ENCODE results near the gene CSH1. TPM values are rescaled to one million over a fixed set of nuclear protein-coding genes. Genes with fewer than 3 reads are reported as not detected.

The CSH1 gene
- total and polyA plus RNA-seq, 7 experiments from 2014 or later: 8.2 to 11.3 TPM; not detected in 5

GRCh38 chr17:63853260-63853659 lies 43.1 kb downstream of the CSH1 start:
- ATAC-seq (no peak), DNase-seq (no peak)
- H3K27ac Mint-ChIP-seq: peak overlapping the region in 1 of 9 donors; percentile 36
- H3K36me3 ChIP-seq (ENCODE audit: control insufficient read depth in 2 of 3, insufficient read depth in 3 of 3, low read length in 3 of 3): no peaks in the 10 kb centered on the region
- H3K9me3 Mint-ChIP-seq: peaks cover 0 to 1% (median 0%) of the 10 kb centered on the region in 11 donors
- no peak overlapping the region for H3K27ac ChIP-seq (ENCODE audit: low read depth, low read length)
- ChIA-PET CTCF (no interaction called here), POLR2A (interaction anchor here (0.6 kb wide), 1 partner anchor 447 kb away, joined by 5 read pairs; no protein-coding TSS in a partner anchor)
- H3K27me3 Mint-ChIP-seq: peaks cover 0 to 44% (median 0%) of the 10 kb centered on the region in 5 donors
- peaks cover 0 to 4% (median 0%) of the 10 kb centered on the region in 5 donors for H3K36me3 Mint-ChIP-seq
- intact Hi-C loops (cut with micrococcal nuclease): no loop called here
- no peak overlapping the region for H3K4me3 ChIP-seq (ENCODE audit: low read length)
- peaks cover under 1 to 15% (median 10%) of the 10 kb centered on the region in 7 donors for H3K4me1 Mint-ChIP-seq
- no peaks in the 10 kb centered on the region for H3K9me3 ChIP-seq (ENCODE audit: control insufficient read depth in 2 of 3, low read length in 3 of 3)
- peaks cover 0 to 5% of the 10 kb centered on the region in 2 donors for H3K4me1 ChIP-seq (ENCODE audit: control insufficient read depth in 2 of 2, insufficient read depth in 2 of 2, low read length in 2 of 2)
- no peak overlapping the region for H3K4me3 Mint-ChIP-seq
- H3K27me3 ChIP-seq (ENCODE audit: control insufficient read depth in 2 of 2, insufficient read depth in 2 of 2, low read length in 2 of 2): no peaks in the 10 kb centered on the region

GRCh38 chr17:63850401-63850800 lies 46.0 kb downstream of the CSH1 start:
- no peak for ATAC-seq
- no peak overlapping the region for H3K27ac ChIP-seq (ENCODE audit: low read depth, low read length)
- no peak overlapping the region for H3K4me3 Mint-ChIP-seq
- ChIA-PET CTCF (interaction anchor here (1.2 kb wide), 1 partner anchor 15 kb away, joined by 3 read pairs; no protein-coding TSS in a partner anchor), POLR2A (no interaction called here)
- no peak for DNase-seq
- no peaks in the 10 kb centered on the region for H3K27me3 ChIP-seq (ENCODE audit: control insufficient read depth in 2 of 2, insufficient read depth in 2 of 2, low read length in 2 of 2)
- no peak overlapping the region for H3K4me3 ChIP-seq (ENCODE audit: low read length)
- peaks cover 0 to 7% (median 0%) of the 10 kb centered on the region in 5 donors for H3K36me3 Mint-ChIP-seq
- no peaks in the 10 kb centered on the region for H3K9me3 ChIP-seq (ENCODE audit: control insufficient read depth in 2 of 3, low read length in 3 of 3)
- intact Hi-C loops (cut with micrococcal nuclease): no loop called here
- H3K4me1 ChIP-seq (ENCODE audit: control insufficient read depth in 2 of 2, insufficient read depth in 2 of 2, low read length in 2 of 2): peaks cover 0 to 9% of the 10 kb centered on the region in 2 donors
- peaks cover 0 to 5% (median 0%) of the 10 kb centered on the region in 11 donors for H3K9me3 Mint-ChIP-seq
- H3K36me3 ChIP-seq (ENCODE audit: control insufficient read depth in 2 of 3, insufficient read depth in 3 of 3, low read length in 3 of 3): no peaks in the 10 kb centered on the region
- H3K27me3 Mint-ChIP-seq: peaks cover 0 to 36% (median 0%) of the 10 kb centered on the region in 5 donors
- H3K27ac Mint-ChIP-seq: no peak overlapping the region
- peaks cover 8 to 22% (median 21%) of the 10 kb centered on the region in 7 donors for H3K4me1 Mint-ChIP-seq

DNA sequence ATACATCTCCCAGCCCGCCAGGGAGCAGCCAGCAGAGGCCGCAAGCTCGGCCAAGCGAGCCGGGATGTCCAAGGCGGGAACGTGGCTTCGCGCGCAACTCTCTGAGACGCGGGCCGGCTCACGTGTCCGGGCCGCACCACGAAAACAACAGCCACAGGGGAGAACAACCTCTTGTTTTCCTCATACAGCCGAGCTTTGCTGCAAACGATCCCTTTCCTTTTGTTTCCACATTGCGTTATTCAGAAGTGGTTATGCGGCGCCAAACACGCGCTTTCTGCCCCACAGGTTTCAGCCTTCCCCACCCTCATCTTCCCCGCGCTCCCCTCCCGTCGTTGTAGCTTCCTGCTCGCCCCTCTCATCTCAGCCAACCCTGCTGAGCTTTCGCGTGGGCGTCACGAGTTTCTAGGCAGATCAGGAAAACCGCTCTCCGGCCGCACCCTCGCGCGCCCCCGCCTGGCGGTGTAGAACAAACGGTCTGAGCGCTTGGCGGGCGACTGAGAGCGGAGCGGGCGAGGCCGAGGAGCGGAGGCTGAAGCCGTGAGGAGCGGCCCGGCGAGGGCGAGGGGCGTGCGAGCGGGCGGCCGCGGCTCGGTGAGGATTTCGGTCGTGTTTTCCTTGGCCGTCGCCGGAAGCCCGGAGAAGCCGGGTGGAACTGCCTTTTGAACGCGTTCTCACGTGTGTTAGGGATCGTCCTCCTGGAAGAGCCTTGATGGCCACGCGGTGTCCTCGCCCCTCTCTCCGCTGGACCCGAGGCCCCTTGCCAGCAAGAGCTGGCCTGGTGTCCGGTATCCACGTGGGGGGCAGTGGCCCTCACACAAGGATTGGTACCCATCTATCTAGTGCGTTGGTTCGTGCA lies 47.3 kb downstream of the CSH1 start:
- Mint-ChIP-seq H3K27me3 (peaks cover 0 to 25% (median 0%) of the 10 kb centered on the region in 5 donors), H3K4me1 (peaks cover 11 to 28% (median 24%) of the 10 kb centered on the region in 7 donors), H3K9me3 (peaks cover 0 to 5% (median 0%) of the 10 kb centered on the region in 11 donors), H3K36me3 (peaks cover 0 to 7% (median 0%) of the 10 kb centered on the region in 5 donors), H3K27ac (peak overlapping the region; percentile 86 to 99 (median 93)), H3K4me3 (peak overlapping the region; percentile 81 to 90 (median 87))
- ATAC-seq: peak; percentile 99
- intact Hi-C loops (cut with micrococcal nuclease): loop anchor here (1.0 to 10.0 kb wide), 4 partner anchors 22 to 422 kb away; partner anchors contain the start of genes DCAF7 (in 2 of the 2), FTSJ3 (in 1 of the 2), PSMC5 (in 1 of the 2) and TACO1 (in 1 of the 2)
- peak; percentile 88 to 96 (median 94) for DNase-seq
- no peaks in the 10 kb centered on the region for H3K27me3 ChIP-seq (ENCODE audit: control insufficient read depth in 2 of 2, insufficient read depth in 2 of 2, low read length in 2 of 2)
- H3K27ac ChIP-seq (ENCODE audit: low read depth, low read length): peak overlapping the region; percentile 61
- peak overlapping the region; percentile 57 for H3K4me3 ChIP-seq (ENCODE audit: low read length)
- H3K36me3 ChIP-seq (ENCODE audit: control insufficient read depth in 2 of 3, insufficient read depth in 3 of 3, low read length in 3 of 3): no peaks in the 10 kb centered on the region
- ChIA-PET POLR2A (interaction anchor here (0.5 to 13.5 kb wide), 10 partner anchors 9 to 657 kb away, joined by 3 to 204 read pairs (median 3); partner anchors contain the start of genes CCDC47, DDX42, DDX5 and FTSJ3), CTCF (interaction anchor here (0.5 to 2.4 kb wide), 11 partner anchors 10 to 735 kb away, joined by 3 to 17 read pairs (median 4); no protein-coding TSS in a partner anchor)
- H3K9me3 ChIP-seq (ENCODE audit: control insufficient read depth in 2 of 3, low read length in 3 of 3): no peaks in the 10 kb centered on the region
- H3K4me1 ChIP-seq (ENCODE audit: control insufficient read depth in 2 of 2, insufficient read depth in 2 of 2, low read length in 2 of 2): peaks cover 0 to 9% of the 10 kb centered on the region in 2 donors

DNA sequence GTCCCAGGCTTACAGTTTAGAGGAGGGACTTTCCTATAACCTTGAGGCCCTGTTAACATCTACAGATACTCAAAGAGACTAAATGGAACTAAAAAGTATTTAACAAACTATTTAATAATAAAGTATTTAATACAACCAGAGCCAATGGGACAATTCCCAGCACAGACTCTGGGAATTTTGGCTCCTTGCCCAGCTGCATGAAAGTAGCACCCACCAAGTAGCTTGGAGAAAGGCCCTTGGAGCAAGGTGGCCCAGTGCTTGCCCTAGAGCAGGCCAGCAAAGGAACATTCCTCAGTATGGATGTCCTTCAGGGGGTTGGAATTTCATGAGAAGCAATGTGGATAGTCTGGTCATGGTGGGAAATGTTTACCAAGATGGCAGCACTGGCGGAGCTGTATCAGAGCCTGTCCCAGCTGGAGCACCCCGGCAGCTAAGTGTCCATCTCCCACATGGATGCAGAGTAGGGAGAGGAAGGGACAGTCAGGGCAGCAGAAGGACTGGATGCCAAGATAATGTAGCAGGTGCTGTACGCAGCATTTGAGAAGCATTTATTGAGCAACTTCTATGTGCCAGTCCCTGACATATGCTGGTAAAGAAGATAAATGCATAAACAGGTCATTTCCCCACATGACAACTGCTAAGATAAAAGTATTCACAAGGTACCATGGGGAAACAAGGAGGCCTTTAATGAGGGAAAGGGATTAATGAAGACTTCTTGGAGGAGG lies 48.7 kb downstream of the CSH1 start:
- POLR2A ChIA-PET: interaction anchor here (0.6 to 13.5 kb wide), 5 partner anchors 14 to 659 kb away, joined by 3 to 204 read pairs (median 4); partner anchors contain the start of genes CEP95, FTSJ3 and PSMC5

DNA sequence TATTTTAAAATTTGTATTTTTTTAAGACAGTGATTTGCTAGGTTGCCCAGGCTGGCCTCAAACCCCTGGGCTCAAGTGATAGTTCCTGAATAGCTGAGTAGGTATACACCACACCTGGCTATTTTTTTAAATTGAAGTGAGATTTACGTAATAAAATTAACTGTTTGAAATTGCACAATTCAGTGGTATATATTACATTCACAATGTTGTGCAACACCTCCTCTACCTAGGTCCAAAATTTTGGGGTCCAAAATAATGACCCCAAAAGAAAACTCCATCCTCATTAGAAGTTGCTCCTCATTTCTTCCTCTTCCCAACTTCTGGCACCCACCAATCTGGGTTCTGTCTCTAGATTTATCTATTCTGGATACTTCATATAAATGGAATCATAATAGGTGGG lies 50.9 kb downstream of the CSH1 start:
- POLR2A ChIA-PET: interaction anchor here (1.0 to 13.5 kb wide), 3 partner anchors 17 to 103 kb away, joined by 3 to 204 read pairs (median 6); partner anchors contain the start of genes CCDC47, DDX42, FTSJ3 and PSMC5
- peak overlapping the region in 1 of 10 donors; percentile 1 for H3K4me3 Mint-ChIP-seq
- Histone ChIP-seq H3K27ac (ENCODE audit: low read depth, low read length) (no peak overlapping the region), H3K36me3 (ENCODE audit: control insufficient read depth in 2 of 3, insufficient read depth in 3 of 3, low read length in 3 of 3) (peaks cover 0 to 3% (median 0%) of the 10 kb centered on the region in 3 experiments), H3K4me3 (ENCODE audit: low read length) (no peak overlapping the region), H3K9me3 (ENCODE audit: control insufficient read depth in 2 of 3, low read length in 3 of 3) (no peaks in the 10 kb centered on the region), H3K27me3 (ENCODE audit: control insufficient read depth in 2 of 2, insufficient read depth in 2 of 2, low read length in 2 of 2) (no peaks in the 10 kb centered on the region), H3K4me1 (ENCODE audit: control insufficient read depth in 2 of 2, insufficient read depth in 2 of 2, low read length in 2 of 2) (peaks cover 15 to 22% of the 10 kb centered on the region in 2 donors)
- CTCF ChIA-PET: interaction anchor here (0.7 kb wide), 1 partner anchor 55 kb away, joined by 4 read pairs; no protein-coding TSS in a partner anchor
- peak overlapping the region in 5 of 9 donors; percentile 2 to 71 (median 37) for H3K27ac Mint-ChIP-seq
- intact Hi-C loops (cut with micrococcal nuclease): loop anchor here (5.0 to 10.0 kb wide), 2 partner anchors 241 to 418 kb away; partner anchors contain the start of gene TACO1 (in 1 of the 2)
- peaks cover 0 to 10% (median 0%) of the 10 kb centered on the region in 5 donors for H3K36me3 Mint-ChIP-seq
- DNase-seq (no peak), ATAC-seq (no peak)
- peaks cover 28 to 43% (median 41%) of the 10 kb centered on the region in 7 donors for H3K4me1 Mint-ChIP-seq
- H3K9me3 Mint-ChIP-seq: peaks cover 0 to 5% (median 0%) of the 10 kb centered on the region in 11 donors
- peaks cover 0 to 5% (median 0%) of the 10 kb centered on the region in 5 donors for H3K27me3 Mint-ChIP-seq

More for the DNA sequence above, 48.7 kb downstream of the CSH1 start:
- ATAC-seq (no peak), DNase-seq (no peak)
- H3K27me3 Mint-ChIP-seq: peaks cover 0 to 16% (median 0%) of the 10 kb centered on the region in 5 donors
- no peaks in the 10 kb centered on the region for H3K9me3 ChIP-seq (ENCODE audit: control insufficient read depth in 2 of 3, low read length in 3 of 3)
- H3K36me3 ChIP-seq (ENCODE audit: control insufficient read depth in 2 of 3, insufficient read depth in 3 of 3, low read length in 3 of 3): no peaks in the 10 kb centered on the region
- peak overlapping the region; percentile 3 to 99 (median 76) for H3K27ac Mint-ChIP-seq
- H3K4me3 Mint-ChIP-seq: peak overlapping the region; percentile 5 to 87 (median 76)
- CTCF ChIA-PET: interaction anchor here (1.0 to 2.4 kb wide), 4 partner anchors 9 to 209 kb away, joined by 3 to 17 read pairs (median 6); no protein-coding TSS in a partner anchor
- H3K36me3 Mint-ChIP-seq: peaks cover 0 to 7% (median 0%) of the 10 kb centered on the region in 5 donors
- H3K4me1 ChIP-seq (ENCODE audit: control insufficient read depth in 2 of 2, insufficient read depth in 2 of 2, low read length in 2 of 2): peaks cover 6 to 15% of the 10 kb centered on the region in 2 donors
- intact Hi-C loops (cut with micrococcal nuclease): loop anchor here (1.0 to 10.0 kb wide), 3 partner anchors 243 to 420 kb away; partner anchors contain the start of genes DCAF7 (in 1 of the 2) and TACO1 (in 1 of the 2)
- H3K4me1 Mint-ChIP-seq: peaks cover 15 to 34% (median 31%) of the 10 kb centered on the region in 7 donors
- no peak overlapping the region for H3K4me3 ChIP-seq (ENCODE audit: low read length)
- H3K9me3 Mint-ChIP-seq: peaks cover 0 to 5% (median 0%) of the 10 kb centered on the region in 11 donors
- no peak overlapping the region for H3K27ac ChIP-seq (ENCODE audit: low read depth, low read length)
- H3K27me3 ChIP-seq (ENCODE audit: control insufficient read depth in 2 of 2, insufficient read depth in 2 of 2, low read length in 2 of 2): no peaks in the 10 kb centered on the region

Data from naive thymus-derived CD4-positive, alpha-beta T cell (primary cell).